GM13976 (cell line): ENCODE measurements around the gene RAB7A.

Experiments
- DNase-seq: peaks from one replicate; pipeline ENCODE4 v3.0.0; 2012; ENCODE audit warnings: low spot score
- in situ Hi-C: fragments of 300-500 bp; cut with MboI; formaldehyde crosslinking; loops from one replicate; pipeline ENCODE4 v1.12.0; 2022; ENCODE audit warnings: low sequenced_read_pairs, mixed read lengths, inconsistent platforms; ENCODE audit not compliant: unreplicated experiment
- TF ChIP-seq, protein P1 (sequence below): IDR thresholded peaks from 2 replicates; pipeline ENCODE4 v1.5.1; 2012; ENCODE audit warnings: borderline replicate concordance, mild to moderate bottlenecking; ENCODE audit not compliant: insufficient read depth; ENCODE audit errors: extremely low read depth, missing control alignments, control extremely low read depth

RAB7A gene

DNA sequence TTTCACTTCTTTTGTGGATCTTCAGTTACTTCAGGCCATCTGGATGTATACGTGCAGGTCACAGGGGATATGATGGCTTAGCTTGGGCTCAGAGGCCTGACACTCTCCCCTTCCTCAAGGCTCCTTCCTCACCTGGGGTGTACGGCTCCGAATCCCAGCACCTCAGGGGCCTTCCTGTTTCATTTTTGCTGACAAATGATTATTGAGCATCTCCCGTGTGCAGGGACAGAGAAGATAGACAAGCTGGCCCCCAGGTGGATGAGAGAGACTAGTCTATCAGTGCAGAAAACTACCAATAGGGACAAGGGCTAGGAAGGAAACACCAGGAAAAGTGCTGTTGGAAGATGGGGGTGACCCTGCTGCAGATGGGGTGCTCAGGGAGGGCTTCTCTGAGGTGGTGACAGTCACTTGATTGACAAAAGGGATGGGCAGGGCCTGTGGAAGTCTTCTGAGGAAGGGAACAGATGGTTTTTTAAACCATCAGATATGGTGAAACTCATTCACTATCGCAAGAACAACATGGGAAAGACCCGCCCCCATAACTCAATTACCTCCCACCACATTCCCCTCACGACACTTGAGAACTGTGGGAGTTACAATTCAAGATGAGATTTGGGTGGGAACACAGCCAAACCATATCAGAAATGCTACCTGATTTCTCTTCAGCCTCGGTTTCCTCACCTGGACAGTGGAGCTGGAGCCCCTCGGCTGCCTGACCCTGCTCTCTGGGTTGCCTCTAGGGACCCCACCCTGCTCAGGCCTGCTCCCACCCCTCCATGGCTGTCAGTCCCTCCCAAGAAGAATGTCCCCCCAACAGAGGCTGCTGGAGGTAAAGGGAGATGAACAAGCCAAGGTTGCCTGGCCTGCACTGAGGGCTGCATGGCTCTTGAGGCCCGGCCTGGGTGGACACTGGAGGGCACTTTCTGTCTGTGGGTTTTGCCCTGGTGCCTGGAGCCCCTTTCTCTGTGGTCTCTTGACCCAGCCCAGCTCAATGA is 116.2 kb downstream of the RAB7A start:
- in situ Hi-C loops = no loop called here
- DNase-seq = no peak
- TF ChIP-seq, protein P1, sequence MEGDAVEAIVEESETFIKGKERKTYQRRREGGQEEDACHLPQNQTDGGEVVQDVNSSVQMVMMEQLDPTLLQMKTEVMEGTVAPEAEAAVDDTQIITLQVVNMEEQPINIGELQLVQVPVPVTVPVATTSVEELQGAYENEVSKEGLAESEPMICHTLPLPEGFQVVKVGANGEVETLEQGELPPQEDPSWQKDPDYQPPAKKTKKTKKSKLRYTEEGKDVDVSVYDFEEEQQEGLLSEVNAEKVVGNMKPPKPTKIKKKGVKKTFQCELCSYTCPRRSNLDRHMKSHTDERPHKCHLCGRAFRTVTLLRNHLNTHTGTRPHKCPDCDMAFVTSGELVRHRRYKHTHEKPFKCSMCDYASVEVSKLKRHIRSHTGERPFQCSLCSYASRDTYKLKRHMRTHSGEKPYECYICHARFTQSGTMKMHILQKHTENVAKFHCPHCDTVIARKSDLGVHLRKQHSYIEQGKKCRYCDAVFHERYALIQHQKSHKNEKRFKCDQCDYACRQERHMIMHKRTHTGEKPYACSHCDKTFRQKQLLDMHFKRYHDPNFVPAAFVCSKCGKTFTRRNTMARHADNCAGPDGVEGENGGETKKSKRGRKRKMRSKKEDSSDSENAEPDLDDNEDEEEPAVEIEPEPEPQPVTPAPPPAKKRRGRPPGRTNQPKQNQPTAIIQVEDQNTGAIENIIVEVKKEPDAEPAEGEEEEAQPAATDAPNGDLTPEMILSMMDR = no peak

DNA sequence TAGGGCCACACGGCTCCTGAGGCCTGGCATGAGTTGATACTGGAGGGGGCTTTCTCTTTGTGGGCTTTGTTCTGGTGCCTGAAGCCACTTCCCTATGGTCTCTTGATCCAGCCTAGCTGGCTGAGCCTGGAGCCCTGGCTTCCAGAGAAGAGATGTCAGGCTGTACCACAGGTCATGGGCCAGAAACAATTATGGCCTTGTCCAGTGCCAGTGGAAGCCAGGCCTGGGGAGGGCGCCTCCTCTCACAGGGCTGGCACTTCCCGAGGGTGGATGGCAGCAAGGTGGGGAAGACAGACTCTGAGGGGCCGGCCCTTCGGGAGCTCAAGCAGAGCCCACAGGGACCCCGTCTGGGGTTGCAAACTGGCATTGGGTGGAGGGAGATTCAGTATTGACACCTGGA is 118.5 kb downstream of the RAB7A start:
- DNase-seq = no peak
- in situ Hi-C loops = no loop called here
- TF ChIP-seq, protein P1 = no peak

DNA sequence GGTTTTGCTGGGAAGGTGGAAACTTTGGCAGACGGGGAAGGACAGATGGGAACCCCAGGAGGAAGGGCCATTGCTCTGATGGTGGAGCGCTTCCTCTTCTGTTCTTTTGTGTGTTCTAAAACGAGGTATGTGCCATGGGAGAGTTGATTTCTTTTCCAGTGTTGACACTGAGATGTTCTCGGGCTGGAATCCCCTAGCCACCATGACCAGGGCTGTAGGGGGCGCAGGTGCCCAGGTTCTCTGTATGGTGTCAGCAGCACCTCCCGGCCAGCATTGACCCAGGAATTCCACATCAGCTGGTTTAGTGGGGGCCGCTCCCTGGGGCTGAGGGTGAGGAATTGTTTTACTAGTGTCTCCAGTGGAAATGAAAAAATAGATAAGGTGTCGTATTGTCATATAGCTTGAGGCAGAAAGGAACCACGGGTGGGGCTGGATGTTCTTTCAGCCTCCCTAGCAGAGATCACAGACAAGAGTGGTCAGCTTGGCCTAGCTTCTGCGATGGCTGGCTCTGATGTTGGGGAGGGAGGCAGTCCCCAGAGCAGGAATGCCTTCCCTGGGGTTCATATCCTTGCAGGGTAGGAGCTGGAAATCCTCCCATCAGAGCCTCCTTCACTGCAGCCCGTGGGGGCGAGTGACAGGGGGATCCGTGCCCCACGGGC is 119.3 kb downstream of the RAB7A start:
- TF ChIP-seq, protein P1 = peak; percentile 22
- in situ Hi-C loops = no loop called here
- no peak for DNase-seq

DNA sequence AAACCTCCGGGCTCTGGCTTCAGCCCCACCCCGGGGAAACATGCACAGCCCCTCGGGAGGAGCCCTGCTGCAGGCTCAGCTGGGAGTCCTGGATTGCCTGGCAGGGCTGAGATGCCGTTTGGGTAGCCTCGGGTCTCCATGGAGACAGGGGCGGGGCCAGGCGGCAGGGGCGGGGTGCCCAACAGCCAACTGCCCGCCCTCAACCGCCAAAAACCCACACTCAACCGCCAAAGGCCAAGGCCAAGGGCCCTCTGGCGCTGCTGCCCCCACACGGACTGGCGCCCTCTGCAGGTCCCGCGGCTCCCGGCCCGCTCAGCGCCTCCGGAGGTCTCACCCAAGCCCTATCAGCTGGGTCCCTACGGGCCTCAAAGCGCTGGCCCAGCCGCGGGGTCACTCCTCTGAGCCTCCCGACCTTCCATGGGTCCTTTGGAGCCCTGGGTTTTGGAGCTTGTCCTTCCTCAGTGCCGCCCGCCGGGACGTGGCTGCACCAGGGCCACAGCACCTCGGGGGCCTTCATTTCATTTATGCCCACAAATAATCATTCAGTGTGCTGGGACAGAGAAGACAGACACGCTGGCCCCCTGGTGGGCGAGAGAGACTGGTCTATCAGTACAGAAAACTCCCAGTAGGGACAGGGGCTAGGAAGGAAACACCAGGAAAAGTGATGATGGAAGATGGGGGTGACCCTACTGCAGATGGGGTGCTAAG is 119.9 kb downstream of the RAB7A start:
- in situ Hi-C loops = no loop called here
- peak; percentile 94 for DNase-seq
- TF ChIP-seq, protein P1 = peak; percentile 76

DNA sequence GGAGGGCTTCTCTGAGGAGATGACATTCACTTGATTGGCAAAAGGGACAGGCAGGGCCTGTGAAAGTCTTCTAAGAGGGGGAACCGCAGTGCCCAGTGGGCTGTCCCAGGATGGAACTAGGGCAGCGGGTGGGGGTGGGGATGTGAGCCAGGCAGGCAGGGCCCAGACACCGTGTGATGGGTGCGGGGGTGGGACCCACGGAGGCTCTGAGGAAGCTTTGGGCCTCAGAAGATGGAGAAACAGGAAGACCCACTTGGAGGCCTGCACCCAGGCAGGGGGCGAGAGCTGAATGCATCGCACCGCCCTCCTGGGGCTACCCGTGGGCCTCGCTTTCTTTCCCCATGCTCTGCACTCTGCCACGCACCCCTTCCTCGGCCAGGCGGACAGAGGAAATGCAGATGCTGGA is 120.5 kb downstream of the RAB7A start:
- TF ChIP-seq, protein P1 = no peak
- in situ Hi-C loops = no loop called here
- DNase-seq = no peak

DNA sequence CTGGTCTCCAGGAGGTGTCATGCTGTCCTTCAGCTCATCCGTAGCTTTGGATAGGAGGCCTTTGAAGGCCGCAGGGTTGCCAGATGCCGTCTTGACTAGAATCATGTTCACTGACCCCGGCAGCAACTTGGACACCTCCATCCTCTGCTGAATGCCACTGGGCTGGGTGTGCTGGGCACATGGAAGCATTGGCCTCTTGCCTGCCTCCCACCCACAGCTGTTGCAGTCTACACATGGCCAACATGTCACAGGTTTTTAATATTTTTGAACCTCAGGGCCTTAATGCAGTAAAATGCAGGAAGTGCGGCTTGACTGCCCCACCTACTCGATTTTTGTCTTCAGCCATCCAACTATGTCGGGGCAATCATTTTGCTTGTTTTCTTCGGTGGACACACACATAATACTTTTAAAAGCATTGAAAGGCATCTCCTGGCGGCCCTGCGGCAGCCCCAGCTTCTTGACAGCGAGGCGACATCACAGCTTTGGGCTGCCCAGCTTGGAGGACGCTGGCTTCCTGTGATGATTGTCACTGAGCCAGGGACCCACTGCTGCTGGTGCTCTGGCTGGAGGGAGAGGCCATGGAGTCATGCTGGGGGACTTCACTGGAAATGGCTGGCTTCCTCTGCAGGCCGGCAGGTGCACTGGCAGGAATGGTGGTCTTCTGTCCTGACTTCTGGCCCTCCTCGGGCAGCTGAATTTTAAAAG is 121.8 kb downstream of the RAB7A start:
- DNase-seq = no peak
- TF ChIP-seq, protein P1 = no peak
- in situ Hi-C loops = no loop called here
